ENCODE measurements around the gene L3MBTL1.

DNA sequence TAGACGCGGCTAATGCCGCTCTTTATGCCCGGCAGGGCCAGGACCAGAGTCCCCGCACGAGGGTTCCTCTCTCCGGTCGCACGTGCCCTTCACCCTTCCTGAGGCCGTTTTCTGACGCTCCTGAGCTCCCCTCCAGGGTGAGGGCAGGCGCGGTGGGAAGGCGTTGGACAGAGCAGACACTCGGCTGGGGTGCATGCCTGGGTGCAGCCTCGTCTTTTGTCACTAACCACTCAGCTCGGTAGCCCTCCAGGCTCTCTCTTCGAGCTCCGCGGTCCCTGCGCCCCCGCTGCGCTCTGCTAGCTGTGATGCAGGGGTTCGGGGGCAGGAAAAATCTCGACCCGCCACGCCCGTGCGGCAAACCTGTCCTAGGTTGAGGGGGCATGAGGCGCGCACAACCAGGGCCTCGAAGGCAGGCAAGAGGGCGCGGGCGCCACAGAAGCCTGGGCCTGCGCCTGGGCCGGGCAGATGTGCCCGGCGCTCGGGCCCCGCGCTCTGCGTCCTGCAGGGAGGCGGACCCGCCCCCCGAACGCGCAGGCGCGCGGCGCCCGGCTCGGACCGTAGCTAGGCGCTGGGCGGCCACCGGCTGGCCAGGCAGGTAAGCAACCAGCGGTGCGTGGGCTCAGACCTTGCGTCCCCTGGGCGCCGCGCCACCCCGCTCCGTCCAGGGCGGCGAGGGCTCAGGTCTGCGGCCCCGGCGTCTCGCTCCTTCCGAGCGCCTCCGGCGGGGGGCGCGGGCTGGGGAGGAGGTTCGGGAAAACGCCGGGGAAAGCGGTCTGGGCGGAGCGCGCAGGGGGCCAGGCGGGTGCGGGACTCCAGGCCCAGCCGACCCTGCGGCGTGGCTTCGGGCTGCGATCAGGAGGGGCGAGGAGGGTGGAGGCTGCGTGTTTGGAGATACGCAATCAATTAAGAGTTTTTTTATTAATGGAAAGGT lies at the start of gene L3MBTL1:
- TF ChIP-seq POLR2A (IDR thresholded peaks at IDR 0.05; ENCODE audit: low read depth, low read length) (no peak), SMC3 (IDR thresholded peaks at IDR 0.05; ENCODE audit: low read depth, low read length) (no peak), RFX5 (IDR thresholded peaks at IDR 0.05; ENCODE audit: low read depth, low read length) (no peak), CEBPB (IDR thresholded peaks at IDR 0.05; ENCODE audit: low read depth, low read length) (no peak), RAD21 (IDR thresholded peaks at IDR 0.05; ENCODE audit: low read length) (no peak), MAFK (IDR thresholded peaks at IDR 0.05; ENCODE audit: low read depth, low read length) (no peak), MXI1 (IDR thresholded peaks at IDR 0.05; ENCODE audit: borderline replicate concordance, low read depth, low read length) (no peak), CHD1 (IDR thresholded peaks at IDR 0.05; ENCODE audit: low read depth, low read length) (no peak), MAZ (IDR thresholded peaks at IDR 0.05; ENCODE audit: borderline replicate concordance, low read depth, low read length) (no peak), FOS (IDR thresholded peaks at IDR 0.05; ENCODE audit: low read depth, low read length) (no peak)
- TF ChIP-seq, protein P1, sequence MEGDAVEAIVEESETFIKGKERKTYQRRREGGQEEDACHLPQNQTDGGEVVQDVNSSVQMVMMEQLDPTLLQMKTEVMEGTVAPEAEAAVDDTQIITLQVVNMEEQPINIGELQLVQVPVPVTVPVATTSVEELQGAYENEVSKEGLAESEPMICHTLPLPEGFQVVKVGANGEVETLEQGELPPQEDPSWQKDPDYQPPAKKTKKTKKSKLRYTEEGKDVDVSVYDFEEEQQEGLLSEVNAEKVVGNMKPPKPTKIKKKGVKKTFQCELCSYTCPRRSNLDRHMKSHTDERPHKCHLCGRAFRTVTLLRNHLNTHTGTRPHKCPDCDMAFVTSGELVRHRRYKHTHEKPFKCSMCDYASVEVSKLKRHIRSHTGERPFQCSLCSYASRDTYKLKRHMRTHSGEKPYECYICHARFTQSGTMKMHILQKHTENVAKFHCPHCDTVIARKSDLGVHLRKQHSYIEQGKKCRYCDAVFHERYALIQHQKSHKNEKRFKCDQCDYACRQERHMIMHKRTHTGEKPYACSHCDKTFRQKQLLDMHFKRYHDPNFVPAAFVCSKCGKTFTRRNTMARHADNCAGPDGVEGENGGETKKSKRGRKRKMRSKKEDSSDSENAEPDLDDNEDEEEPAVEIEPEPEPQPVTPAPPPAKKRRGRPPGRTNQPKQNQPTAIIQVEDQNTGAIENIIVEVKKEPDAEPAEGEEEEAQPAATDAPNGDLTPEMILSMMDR (conservative IDR thresholded peaks at IDR 0.05; ENCODE audit: low read depth, low read length), result no peak
- TF ChIP-seq, protein P2, sequence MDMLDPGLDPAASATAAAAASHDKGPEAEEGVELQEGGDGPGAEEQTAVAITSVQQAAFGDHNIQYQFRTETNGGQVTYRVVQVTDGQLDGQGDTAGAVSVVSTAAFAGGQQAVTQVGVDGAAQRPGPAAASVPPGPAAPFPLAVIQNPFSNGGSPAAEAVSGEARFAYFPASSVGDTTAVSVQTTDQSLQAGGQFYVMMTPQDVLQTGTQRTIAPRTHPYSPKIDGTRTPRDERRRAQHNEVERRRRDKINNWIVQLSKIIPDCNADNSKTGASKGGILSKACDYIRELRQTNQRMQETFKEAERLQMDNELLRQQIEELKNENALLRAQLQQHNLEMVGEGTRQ (IDR thresholded peaks at IDR 0.05; ENCODE audit: low read depth, low read length), result no peak
- TF ChIP-seq, protein P3, sequence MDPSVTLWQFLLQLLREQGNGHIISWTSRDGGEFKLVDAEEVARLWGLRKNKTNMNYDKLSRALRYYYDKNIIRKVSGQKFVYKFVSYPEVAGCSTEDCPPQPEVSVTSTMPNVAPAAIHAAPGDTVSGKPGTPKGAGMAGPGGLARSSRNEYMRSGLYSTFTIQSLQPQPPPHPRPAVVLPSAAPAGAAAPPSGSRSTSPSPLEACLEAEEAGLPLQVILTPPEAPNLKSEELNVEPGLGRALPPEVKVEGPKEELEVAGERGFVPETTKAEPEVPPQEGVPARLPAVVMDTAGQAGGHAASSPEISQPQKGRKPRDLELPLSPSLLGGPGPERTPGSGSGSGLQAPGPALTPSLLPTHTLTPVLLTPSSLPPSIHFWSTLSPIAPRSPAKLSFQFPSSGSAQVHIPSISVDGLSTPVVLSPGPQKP (IDR thresholded peaks at IDR 0.05; ENCODE audit: borderline replicate concordance, low read depth, low read length), result no peak

All from IMR-90 (cell line).